Measurements from ENCODE around the gene RILPL1.
"Not testable (repeated sequence)": the region's sequence is repeated elsewhere in the genome, so short reads cannot be mapped to it uniquely, and the experiment has no call there.

Gene RILPL1

DNA sequence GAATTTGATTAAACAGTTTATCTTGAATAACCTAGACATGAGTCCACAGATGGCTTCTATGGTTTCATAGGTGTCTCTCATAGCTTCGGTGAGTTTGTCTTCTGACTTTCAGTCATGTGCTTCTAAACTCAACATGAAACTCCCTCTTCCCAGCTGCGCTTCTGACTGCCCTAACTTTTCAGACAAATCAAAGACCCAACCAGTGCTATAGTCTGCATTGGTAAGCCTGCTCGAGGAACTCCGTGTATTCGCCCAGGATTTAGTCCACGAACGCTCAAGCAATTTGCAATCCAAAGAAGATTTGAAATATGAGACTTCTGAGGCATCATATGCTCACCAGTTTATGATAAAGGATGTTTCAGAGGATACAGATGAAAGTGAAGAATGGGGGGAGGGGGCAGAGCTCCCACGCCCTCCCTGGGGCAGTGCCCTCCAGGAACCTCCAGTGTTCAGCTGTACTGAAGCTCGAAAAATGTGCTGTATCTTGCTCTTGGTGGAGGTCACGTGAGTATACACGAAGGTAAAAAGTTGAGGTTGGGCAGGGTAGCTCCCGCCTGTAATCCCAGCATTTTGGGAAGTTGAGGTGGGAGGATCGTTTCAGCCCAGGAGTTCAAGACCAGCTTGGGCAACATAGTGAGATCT is 91.9 kb downstream of the RILPL1 start:
- in situ Hi-C loops (cut with MboI; ENCODE audit: low sequenced_read_pairs, unreplicated experiment): no loop called here
- TF ChIP-seq, protein P1, sequence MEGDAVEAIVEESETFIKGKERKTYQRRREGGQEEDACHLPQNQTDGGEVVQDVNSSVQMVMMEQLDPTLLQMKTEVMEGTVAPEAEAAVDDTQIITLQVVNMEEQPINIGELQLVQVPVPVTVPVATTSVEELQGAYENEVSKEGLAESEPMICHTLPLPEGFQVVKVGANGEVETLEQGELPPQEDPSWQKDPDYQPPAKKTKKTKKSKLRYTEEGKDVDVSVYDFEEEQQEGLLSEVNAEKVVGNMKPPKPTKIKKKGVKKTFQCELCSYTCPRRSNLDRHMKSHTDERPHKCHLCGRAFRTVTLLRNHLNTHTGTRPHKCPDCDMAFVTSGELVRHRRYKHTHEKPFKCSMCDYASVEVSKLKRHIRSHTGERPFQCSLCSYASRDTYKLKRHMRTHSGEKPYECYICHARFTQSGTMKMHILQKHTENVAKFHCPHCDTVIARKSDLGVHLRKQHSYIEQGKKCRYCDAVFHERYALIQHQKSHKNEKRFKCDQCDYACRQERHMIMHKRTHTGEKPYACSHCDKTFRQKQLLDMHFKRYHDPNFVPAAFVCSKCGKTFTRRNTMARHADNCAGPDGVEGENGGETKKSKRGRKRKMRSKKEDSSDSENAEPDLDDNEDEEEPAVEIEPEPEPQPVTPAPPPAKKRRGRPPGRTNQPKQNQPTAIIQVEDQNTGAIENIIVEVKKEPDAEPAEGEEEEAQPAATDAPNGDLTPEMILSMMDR (IDR thresholded peaks at IDR 0.05; ENCODE audit: borderline replicate concordance, control extremely low read depth, extremely low read depth, insufficient read depth, missing control alignments): no peak
- DNase-seq (ENCODE audit: low spot score): peak; percentile 74

DNA sequence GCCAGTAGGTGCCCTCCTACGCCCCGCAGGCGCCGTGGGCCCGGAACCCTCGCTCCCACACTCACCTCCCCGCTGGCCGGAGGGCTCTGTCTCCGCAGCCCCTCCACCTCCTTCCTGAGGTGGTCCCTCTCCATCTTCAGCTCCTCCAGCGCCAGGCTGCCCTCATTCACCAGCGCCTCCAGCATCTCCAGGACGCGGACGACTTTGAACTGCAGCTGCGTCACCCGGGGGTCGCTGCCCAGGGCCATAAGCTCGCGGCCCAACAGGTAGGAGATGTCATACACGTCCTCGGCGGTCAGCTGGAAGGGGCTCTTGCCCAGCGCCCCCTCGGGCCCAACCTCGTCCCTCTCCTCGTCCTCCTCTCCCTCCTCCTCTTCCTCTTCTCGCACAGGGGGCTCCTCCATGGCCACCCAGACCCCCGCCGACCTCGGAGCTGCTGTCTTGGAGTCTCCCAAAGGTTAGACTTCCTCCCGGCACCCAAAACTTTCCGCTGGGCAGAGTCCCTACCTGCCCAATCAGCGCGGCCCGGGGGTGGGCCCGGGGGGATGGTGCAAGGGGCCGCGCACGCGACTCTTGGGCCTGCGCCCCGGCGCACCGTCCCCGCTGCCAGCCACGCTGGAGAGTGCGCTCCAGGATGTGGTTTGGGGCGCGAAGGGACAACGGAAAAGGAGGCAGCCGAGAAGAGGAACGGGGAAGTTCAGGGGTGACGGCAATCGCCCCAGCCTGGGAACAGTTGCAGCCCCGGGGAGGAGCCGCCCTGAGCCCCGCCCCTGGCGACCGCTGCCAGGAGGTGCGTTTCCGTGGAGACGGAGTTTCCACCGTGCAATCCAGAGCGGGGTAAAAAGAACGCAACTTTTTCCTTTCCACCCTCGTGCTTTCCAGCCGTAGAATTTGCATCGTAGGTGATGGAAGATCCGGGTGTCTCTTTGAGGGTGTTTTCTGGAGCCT is 97.2 kb downstream of the RILPL1 start, which contains the start of gene RILPL2:
Gene RILPL2, minus strand, starts transcription at position 668 of the 948 bp plus-strand sequence. Its CDS starts 264 bp downstream, at position 404.
- TF ChIP-seq, protein P1 (IDR thresholded peaks at IDR 0.05; ENCODE audit: borderline replicate concordance, control extremely low read depth, extremely low read depth, insufficient read depth, missing control alignments): no peak
- DNase-seq (ENCODE audit: low spot score): peak; percentile 94

DNA sequence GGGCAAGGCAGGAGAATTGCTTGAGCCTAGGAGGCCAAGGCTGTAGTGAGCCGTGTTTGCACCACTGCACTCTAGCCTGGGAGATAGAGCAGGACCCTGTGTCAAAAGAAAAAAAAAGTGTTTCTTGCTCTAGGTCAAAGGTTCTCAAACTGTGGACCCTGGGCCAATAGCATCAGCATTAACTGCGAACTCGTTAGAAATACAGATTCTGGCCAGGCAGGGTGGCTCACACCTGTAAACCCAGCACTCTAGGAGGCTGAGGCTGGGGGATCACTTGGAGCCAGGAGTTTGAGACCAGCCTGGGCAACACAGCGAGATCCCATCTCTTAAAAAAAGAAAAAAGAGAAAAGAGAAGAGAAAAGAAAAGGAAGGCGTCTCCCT is 97.9 kb downstream of the RILPL1 start:
- TF ChIP-seq, protein P1 (IDR thresholded peaks at IDR 0.05; ENCODE audit: borderline replicate concordance, control extremely low read depth, extremely low read depth, insufficient read depth, missing control alignments): no peak
- in situ Hi-C loops (cut with MboI; ENCODE audit: low sequenced_read_pairs, unreplicated experiment): no loop called here
- no peak for DNase-seq (ENCODE audit: low spot score)

More for the DNA sequence above, 97.2 kb downstream of the RILPL1 start, which contains the start of gene RILPL2:
- in situ Hi-C loops (cut with MboI; ENCODE audit: low sequenced_read_pairs, unreplicated experiment): no loop called here

DNA sequence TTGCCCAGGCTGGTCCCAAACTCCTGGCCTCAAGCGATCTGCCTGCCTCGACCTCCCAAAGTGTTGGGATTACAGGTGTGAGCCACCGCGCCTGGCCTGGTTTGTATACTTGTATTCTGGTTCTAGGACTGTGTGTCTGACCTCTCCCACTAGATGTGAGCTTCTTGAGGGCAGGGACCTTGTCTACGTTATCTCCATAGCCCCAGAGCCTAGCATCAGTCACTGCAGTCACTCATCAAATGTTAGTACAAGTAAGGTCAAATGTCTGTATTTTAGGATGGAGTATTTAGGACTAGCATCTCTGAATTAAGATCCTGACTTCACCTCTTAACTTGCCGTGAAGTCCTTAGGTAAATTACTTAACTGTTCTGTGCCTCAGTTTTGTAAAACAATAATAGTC is 99.9 kb downstream of the RILPL1 start:
- no peak for DNase-seq (ENCODE audit: low spot score)
- in situ Hi-C loops (cut with MboI; ENCODE audit: low sequenced_read_pairs, unreplicated experiment): no loop called here
- TF ChIP-seq, protein P1 (IDR thresholded peaks at IDR 0.05; ENCODE audit: borderline replicate concordance, control extremely low read depth, extremely low read depth, insufficient read depth, missing control alignments): no peak

DNA sequence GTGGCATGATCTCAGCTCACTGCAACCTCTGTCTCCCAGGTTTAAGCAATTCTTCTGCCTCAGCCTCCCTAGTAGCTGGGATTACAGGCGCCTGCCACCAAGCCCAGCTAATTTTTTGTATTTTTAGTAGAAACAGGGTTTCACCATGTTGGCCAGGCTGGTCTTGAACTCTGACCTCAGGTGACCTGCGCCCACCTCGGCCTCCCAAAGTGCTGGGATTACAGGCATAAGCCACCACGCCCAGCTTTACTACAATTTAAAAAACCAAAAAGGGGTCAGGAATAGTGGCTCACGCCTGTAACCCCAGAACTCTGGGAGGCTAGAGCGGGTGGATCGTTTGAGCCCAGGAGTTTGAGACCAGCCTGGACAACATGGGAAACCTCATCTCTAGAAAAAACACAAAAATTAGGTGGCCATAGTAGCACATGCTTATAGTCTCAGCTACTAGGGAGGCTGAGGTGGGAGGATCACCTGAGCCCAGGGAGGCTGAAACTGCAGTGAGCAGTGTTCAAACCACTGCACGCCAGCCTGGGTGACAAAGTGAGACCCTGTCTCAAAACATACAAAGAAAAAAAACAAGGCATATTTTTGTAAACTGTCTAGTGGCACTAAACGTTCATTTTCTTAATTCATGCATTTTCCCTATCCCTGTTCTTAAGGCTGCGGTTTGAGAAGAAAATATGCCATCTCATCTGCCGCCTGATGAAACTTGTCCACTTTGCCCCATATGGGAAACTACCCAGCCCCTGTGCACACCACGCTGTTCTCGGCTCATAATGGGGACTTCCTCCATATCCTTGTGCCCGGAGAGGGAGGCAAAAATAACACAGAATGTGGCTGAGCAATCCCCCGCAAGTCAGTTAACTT is 101.3 kb downstream of the RILPL1 start:
- in situ Hi-C loops (cut with MboI; ENCODE audit: low sequenced_read_pairs, unreplicated experiment); DNase-seq (ENCODE audit: low spot score): not testable (repeated sequence)

DNA sequence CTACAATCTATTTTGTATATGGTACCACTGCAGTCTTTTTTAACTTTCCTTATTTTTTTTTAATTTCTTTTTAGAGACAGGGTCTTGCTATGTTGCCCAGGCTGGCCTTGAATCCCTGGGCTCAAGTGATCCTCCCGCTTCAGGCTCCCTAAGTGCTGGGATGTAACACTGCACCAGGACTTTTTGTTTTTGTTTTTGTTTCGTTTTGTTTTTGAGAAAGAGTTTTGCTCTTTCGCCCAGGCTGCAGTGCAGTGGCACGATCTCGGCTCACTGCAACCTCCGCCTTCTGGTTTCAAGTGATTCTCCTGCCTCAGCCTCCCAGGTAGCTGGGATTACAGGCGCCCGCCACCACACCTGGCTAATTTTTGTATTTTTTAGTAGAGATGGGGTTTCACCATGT is 104.4 kb downstream of the RILPL1 start:
- in situ Hi-C loops (cut with MboI; ENCODE audit: low sequenced_read_pairs, unreplicated experiment); DNase-seq (ENCODE audit: low spot score): not testable (repeated sequence)

DNA sequence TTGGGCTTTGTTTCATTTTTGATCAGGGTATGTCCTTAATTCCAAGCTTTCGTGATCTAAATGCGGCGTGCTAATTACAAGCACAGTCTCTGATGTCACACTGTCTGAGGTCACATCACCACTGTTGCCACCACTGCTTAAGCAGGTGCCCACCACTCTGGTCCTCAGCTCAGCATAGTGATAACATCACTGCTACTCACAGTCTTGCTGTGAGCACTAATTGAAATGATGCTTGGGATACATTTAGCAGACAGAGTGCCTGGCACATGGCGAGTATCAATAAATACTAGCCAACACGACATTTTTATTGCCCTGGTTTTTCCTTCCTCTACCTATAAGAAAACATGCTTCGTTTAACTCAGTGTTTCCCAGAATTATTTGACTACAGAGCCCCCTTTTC is 104.9 kb downstream of the RILPL1 start:
- in situ Hi-C loops (cut with MboI; ENCODE audit: low sequenced_read_pairs, unreplicated experiment): no loop called here
- no peak for DNase-seq (ENCODE audit: low spot score)
- TF ChIP-seq, protein P1 (IDR thresholded peaks at IDR 0.05; ENCODE audit: borderline replicate concordance, control extremely low read depth, extremely low read depth, insufficient read depth, missing control alignments): no peak

Data from GM13976 (cell line).